Psoas muscle (tissue), 8 donors: ENCODE measurements around the gene HNRNPH1. TPM values are rescaled to one million over a fixed set of nuclear protein-coding genes. Genes with fewer than 3 reads are reported as not detected.
"Not testable (repeated sequence)": the region's sequence is repeated elsewhere in the genome, so short reads cannot be mapped to it uniquely, and the experiment has no call there.

ENCODE experiments used
- ATAC-seq, 4 donors: fragments of 200-7000 bp; cut with Tn5 transposase; one replicate each; pipeline ENCODE4 v1.9.1; 2020; ENCODE audit warnings: moderate library complexity in 3 of 4, mild to moderate bottlenecking in 2 of 4
- DNase-seq, 2 donors: peaks; one replicate each; pipeline ENCODE4 v3.0.0-alpha.2; 2020
- H3K27ac ChIP-seq: fragments of 200-600 bp; one replicate; pipeline ENCODE4 v1.8.0; 2022
- H3K27me3 ChIP-seq, 3 donors: fragments of 200-600 bp in 1 of 3; one replicate each; pipeline versions ENCODE4 v1.6.1 to v1.8.0; 2013 to 2022; ENCODE audit warnings: low read length in 2 of 3, mild to moderate bottlenecking in 2 of 3, moderate library complexity in 1 of 3; ENCODE audit not compliant: insufficient read depth in 3 of 3
- H3K36me3 ChIP-seq, 2 donors: fragments of 200-600 bp in 1 of 2; one replicate each; pipeline versions ENCODE4 v1.6.1 to v1.8.0; 2013 to 2022; ENCODE audit warnings: low read depth in 1 of 2, mild to moderate bottlenecking in 1 of 2, moderate library complexity in 1 of 2; ENCODE audit not compliant: insufficient read depth in 1 of 2
- H3K4me1 ChIP-seq: fragments of 200-600 bp; one replicate; pipeline ENCODE4 v1.8.0; 2022
- H3K4me3 ChIP-seq: fragments of 200-600 bp; one replicate; pipeline ENCODE4 v1.8.0; 2022; ENCODE audit warnings: mild to moderate bottlenecking
- H3K9me3 ChIP-seq: fragments of 200-600 bp; one replicate; pipeline ENCODE4 v1.8.0; 2022
- WGBS, 3 donors: extraction: QIAGEN DNeasy Blood & Tissue Kit; methylation state at CpG; one replicate each; pipeline versions ENCODE4 v1.1.6 to v1.1.7; 2013; 5-methylcytosine and 5-hydroxymethylcytosine counted together
- intact Hi-C, 2 donors: fragments of 100-400 bp; cut with DNase I; formaldehyde crosslinking; loops; one replicate each; pipeline versions ENCODE4 v1.11.0 to v1.14.2; 2022
- long read RNA-seq, 2 donors: library from polyadenylated mRNA; unstranded; transcript quantifications; one replicate each; pipeline ENCODE4 v2.0.0, GENCODE V29; 2021
- polyA plus RNA-seq, 3 donors: library from polyadenylated mRNA; stranded (reverse); fragments of 200-250 nt; gene quantifications; one replicate each; pipeline ENCODE4 v1.2.3, GENCODE V29; 2013
- total RNA-seq, 4 donors: library from RNA; stranded (reverse); fragmentation: NEBNext Ultra II Directional in 2 of 4; extraction: Animal tissue kit (Norgen Biotek cat#: 25700) in 2 of 4; gene quantifications; one replicate each; pipeline versions ENCODE4 v1.2.1 to v1.2.4, GENCODE V29; 2021 to 2023
- TF ChIP-seq, protein P1 (sequence below): fragments of 200-600 bp; IDR thresholded peaks from one replicate; pipeline ENCODE4 v1.8.0; 2022; ENCODE audit warnings: antibody characterized with exemption
- donor health status: healthy with polysubstance abuse.
- donor health status: DM: no; HTN: no; CAD: no; lungs with moderate emphysema.
- donor health status: Bipolar disorder and iron deficiency.
- donor health status: healthy.
- donor health status: DM: yes; HTN: yes; CAD: no.
- donor health status: DM: no; HTN: no; CAD: no.
- donor health status: DM: no; HTN: no; CAD: no.
- donor health status: DM: yes; HTN: yes; CAD: no.

HNRNPH1 gene, protein sequence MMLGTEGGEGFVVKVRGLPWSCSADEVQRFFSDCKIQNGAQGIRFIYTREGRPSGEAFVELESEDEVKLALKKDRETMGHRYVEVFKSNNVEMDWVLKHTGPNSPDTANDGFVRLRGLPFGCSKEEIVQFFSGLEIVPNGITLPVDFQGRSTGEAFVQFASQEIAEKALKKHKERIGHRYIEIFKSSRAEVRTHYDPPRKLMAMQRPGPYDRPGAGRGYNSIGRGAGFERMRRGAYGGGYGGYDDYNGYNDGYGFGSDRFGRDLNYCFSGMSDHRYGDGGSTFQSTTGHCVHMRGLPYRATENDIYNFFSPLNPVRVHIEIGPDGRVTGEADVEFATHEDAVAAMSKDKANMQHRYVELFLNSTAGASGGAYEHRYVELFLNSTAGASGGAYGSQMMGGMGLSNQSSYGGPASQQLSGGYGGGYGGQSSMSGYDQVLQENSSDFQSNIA
- 100 to 1,000 TPM; 141 to 195 (median 179) TPM for total RNA-seq
- polyA plus RNA-seq, result 100 to 1,000 TPM; 105 to 226 (median 142) TPM
- long read RNA-seq, donor 1, partial matches to known transcripts, result 2 of 12 reads
- long read RNA-seq, donor 1, other reads (novel, unspliced or antisense), result 5 of 12 reads
- long read RNA-seq, donor 2, transcript HNRNPH1-204 (14 exons, 2,248 nt), result major isoform, 15 of 51 reads
- long read RNA-seq, donor 2, transcript HNRNPH1-203 (14 exons, 2,279 nt), result minor isoform, 7 of 51 reads
- long read RNA-seq, donor 2, partial matches to known transcripts, result 4 of 51 reads
- long read RNA-seq, donor 2, other reads (novel, unspliced or antisense), result 24 of 51 reads

DNA sequence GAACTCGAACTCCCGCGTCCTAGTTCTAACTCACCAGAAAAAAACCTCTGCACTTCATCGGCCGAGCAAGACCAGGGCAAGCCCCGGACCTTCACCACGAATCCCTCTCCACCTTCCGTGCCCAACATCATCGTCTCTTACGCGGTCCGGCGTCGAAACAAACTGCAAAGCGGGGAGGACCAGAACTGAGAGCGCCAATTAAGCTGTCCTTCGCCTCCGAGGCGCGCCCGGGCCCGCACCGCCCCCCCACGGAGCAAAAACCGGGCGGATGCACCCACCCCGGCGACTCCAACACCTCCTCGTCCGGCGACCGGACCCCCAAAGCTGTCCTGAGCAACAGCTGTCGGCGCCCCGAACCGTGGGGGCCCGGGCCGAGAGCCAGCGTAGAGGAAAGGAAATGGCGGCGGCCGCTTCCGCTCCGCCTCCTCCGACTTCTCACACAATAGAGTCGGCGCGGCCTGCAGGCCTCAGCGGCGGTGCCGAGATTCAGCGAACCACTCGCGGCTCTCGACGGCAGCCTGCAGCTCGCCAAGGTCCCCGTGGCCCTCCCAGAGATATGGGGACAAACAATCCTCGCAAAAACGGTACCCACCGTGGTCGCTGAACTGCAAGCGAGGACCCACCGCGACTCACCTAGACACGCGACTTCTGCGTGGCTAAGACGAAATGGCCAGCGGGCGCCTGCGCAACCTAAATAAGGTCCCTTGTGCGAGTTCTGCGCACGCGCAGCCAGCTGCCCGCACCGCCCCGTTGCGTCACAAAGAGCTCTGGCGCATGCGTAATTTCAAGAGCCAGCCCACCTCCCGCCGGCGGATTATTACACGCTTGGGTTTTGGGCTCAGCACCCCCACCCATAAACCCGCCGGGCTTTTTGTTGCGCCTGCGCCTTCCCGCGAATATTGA lies at the start of gene HNRNPH1:
Gene HNRNPH1, minus strand, starts transcription at position 669 of the 903 bp plus-strand sequence. Its CDS starts 538 bp downstream, at position 131.
- Histone ChIP-seq H3K36me3 (peaks cover 8 to 43% of the 10 kb centered on the region in 2 donors), H3K27ac (peak within 1 kb of the TSS; percentile 93), H3K9me3 (no peaks in the 10 kb centered on the region), H3K4me3 (peak within 1 kb of the TSS; percentile 79), H3K4me1 (peaks cover 46% of the 10 kb centered on the region), H3K27me3 (no peaks in the 10 kb centered on the region)
- TF ChIP-seq, protein P1, sequence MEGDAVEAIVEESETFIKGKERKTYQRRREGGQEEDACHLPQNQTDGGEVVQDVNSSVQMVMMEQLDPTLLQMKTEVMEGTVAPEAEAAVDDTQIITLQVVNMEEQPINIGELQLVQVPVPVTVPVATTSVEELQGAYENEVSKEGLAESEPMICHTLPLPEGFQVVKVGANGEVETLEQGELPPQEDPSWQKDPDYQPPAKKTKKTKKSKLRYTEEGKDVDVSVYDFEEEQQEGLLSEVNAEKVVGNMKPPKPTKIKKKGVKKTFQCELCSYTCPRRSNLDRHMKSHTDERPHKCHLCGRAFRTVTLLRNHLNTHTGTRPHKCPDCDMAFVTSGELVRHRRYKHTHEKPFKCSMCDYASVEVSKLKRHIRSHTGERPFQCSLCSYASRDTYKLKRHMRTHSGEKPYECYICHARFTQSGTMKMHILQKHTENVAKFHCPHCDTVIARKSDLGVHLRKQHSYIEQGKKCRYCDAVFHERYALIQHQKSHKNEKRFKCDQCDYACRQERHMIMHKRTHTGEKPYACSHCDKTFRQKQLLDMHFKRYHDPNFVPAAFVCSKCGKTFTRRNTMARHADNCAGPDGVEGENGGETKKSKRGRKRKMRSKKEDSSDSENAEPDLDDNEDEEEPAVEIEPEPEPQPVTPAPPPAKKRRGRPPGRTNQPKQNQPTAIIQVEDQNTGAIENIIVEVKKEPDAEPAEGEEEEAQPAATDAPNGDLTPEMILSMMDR, result peak; percentile 12
- peak; percentile 88 to 89 (median 88) for ATAC-seq
- intact Hi-C loops, result loop anchor here in 1 of 2 donors (5.0 kb wide), 1 partner anchor 74 kb away; the partner anchor contains the start of gene CANX
- 0 to 1% (median 0%) methylated on average over 75 to 92 of the region's 92 CpGs for WGBS, 3 donors
- DNase-seq, result peak; percentile 97 to 99

DNA sequence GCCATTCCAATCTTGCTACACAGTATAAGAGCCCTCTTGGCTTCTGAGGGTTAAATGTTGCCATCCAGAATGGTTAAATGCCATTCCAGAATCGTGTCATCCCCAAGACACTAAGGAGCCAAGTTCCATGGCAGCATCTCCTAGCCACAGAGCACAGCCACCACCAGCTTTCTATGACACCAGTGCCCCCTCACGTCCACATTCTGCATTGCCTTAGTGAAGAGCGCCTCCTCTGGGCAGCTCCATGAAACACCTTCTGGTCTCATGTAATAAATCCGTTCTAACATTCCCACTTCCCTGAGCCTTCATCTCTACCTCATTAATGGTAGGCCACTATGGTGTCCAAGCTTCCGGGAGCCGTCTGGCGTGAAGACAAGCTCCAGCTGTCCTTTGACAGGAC lies 44.9 kb upstream of the HNRNPH1 start:
- TF ChIP-seq, protein P1, result peak; percentile 57
- intact Hi-C loops, result no loop called here
- 36 to 48% (median 39%) methylated on average over 7 of the region's 7 CpGs for WGBS, 3 donors
- DNase-seq, result no peak
- no peaks in the 10 kb centered on the region for H3K9me3 ChIP-seq
- H3K27ac ChIP-seq, result no peak overlapping the region
- H3K36me3 ChIP-seq, result peaks cover 0 to 13% of the 10 kb centered on the region in 2 donors
- H3K27me3 ChIP-seq, result no peaks in the 10 kb centered on the region
- H3K4me1 ChIP-seq, result no peaks in the 10 kb centered on the region
- peak; percentile 61 to 89 (median 76) for ATAC-seq
- H3K4me3 ChIP-seq, result no peak overlapping the region

GRCh38 chr5:179661647-179662046 lies 38.2 kb upstream of the HNRNPH1 start:
- H3K4me1 ChIP-seq, DNase-seq, ATAC-seq, H3K27ac ChIP-seq, intact Hi-C loops, H3K4me3 ChIP-seq, H3K9me3 ChIP-seq, H3K27me3 ChIP-seq: not testable (repeated sequence)
- 91 to 95% (median 95%) methylated on average over 6 of the region's 6 CpGs for WGBS, 3 donors
- H3K36me3 ChIP-seq, result peaks cover 0 to 21% of the 10 kb centered on the region in 2 donors

GRCh38 chr5:179658179-179658856 lies 34.8 kb upstream of the HNRNPH1 start:
- Histone ChIP-seq H3K27ac (peak overlapping the region; percentile 63), H3K4me3 (peak overlapping the region; percentile 66)
- 13 to 17% (median 14%) methylated on average over 10 of the region's 29 CpGs for WGBS, 3 donors
- peak in 3 of 4 donors; percentile 29 to 46 (median 30) for ATAC-seq
- intact Hi-C loops, H3K27me3 ChIP-seq, DNase-seq, H3K9me3 ChIP-seq, H3K4me1 ChIP-seq, H3K36me3 ChIP-seq: not testable (repeated sequence)

DNA sequence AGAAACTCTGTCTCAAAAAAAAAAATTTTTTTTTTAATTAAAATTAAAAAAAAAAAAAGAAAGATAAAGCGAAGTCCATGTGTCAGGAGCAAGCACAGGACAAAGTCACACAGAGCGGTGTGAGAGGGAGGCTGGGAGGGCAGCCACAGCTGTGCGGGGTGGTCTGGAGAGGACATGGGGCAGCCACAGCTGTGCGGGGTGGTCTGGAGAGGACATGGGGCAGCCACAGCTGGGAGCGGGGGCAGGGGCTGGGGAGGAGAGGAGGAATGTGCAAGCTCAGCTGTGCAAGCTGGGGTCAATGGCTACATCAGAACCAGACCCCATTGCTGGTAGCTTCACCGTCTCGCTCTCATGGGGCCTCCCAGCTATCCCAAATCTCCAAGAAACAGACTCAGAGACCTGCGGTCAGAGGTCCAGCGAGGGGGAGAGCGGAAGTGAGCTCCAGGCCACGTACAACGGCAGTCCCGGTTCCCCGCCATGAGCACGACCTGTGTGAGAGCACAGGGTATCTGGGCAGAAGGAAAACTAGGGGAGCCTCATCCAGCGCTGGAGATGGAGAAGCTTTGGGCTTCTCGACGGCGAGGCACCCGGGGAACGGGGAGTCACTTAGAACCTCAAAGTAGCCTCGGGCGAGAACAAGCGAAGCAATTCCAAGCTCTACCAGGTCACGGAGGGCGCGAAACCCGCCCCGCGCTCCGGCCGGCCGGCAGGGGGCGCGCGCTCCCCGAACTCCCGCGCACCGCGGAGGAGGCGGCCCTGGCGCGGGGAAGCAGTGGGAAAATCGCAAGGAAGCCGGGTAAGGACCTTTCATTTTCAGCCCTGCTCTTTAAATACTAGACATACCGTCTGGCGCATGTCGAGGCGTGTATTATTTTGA lies 34.1 kb upstream of the HNRNPH1 start:
- H3K9me3 ChIP-seq, H3K27ac ChIP-seq, H3K4me1 ChIP-seq, H3K27me3 ChIP-seq, H3K36me3 ChIP-seq, intact Hi-C loops: not testable (repeated sequence)
- ATAC-seq (peak; percentile 93 to 98 (median 98)), DNase-seq (peak in 1 of 2 donors; percentile 66)
- 18 to 78% (median 50%) methylated on average over 1 to 11 of the region's 50 CpGs for WGBS, 3 donors
- H3K4me3 ChIP-seq, result peak overlapping the region; percentile 43

DNA sequence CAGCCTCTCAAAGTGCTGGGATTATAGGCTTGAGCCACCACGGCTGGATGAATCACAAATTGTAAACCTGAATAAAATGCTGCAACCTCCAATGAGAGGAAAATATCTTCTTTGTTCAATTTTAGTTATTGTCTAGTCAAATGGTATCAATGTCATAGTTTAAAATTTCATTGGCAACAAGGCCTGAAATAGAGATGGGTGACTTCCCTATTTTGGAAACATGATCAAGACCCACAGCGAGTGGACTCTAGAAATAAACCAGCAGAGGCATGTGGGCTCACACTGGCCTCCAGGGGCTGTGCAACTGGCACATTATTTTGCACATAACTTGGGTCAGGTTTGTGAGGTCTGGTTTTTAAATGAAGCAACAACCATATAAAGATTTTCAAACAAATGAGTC lies 29.7 kb upstream of the HNRNPH1 start:
- H3K27me3 ChIP-seq, ATAC-seq, intact Hi-C loops, H3K27ac ChIP-seq, H3K9me3 ChIP-seq, H3K4me1 ChIP-seq, H3K4me3 ChIP-seq, H3K36me3 ChIP-seq, DNase-seq: not testable (repeated sequence)
- WGBS, 3 donors, result 39 to 64% (median 42%) methylated on average over 2 of the region's 2 CpGs

- WGBS, 3 donors, result 93 to 98% (median 95%) methylated on average over 10 to 25 of the region's 26 CpGs
- ATAC-seq, H3K4me3 ChIP-seq, H3K27me3 ChIP-seq, H3K4me1 ChIP-seq, DNase-seq, H3K36me3 ChIP-seq, H3K27ac ChIP-seq, intact Hi-C loops, H3K9me3 ChIP-seq: not testable (repeated sequence)
Measured at GRCh38 chr5:179650245-179650644, 26.8 kb upstream of the HNRNPH1 start.
